Coronary artery (tissue), 2 donors: ENCODE measurements around the gene UBE3D.

Experiments used
- DNase-seq: peaks from one replicate; pipeline ENCODE4 v3.0.0-alpha.2; 2017; ENCODE audit warnings: low spot score
- H3K27ac ChIP-seq, 2 donors: fragments of 200-600 bp; sonication (generic); one replicate each; pipeline ENCODE4 v1.5.1; 2016 to 2019
- H3K4me3 ChIP-seq: fragments of 200-600 bp; sonication (generic); 2 replicates; pipeline ENCODE4 v1.5.1; 2016; ENCODE audit warnings: mild to moderate bottlenecking, moderate library complexity
- TF ChIP-seq, protein P1 (sequence below): fragments of 200-600 bp; sonication (generic); IDR thresholded peaks from one replicate; pipeline ENCODE4 v1.5.1; 2019; ENCODE audit warnings: antibody characterized with exemption

The UBE3D gene

DNA sequence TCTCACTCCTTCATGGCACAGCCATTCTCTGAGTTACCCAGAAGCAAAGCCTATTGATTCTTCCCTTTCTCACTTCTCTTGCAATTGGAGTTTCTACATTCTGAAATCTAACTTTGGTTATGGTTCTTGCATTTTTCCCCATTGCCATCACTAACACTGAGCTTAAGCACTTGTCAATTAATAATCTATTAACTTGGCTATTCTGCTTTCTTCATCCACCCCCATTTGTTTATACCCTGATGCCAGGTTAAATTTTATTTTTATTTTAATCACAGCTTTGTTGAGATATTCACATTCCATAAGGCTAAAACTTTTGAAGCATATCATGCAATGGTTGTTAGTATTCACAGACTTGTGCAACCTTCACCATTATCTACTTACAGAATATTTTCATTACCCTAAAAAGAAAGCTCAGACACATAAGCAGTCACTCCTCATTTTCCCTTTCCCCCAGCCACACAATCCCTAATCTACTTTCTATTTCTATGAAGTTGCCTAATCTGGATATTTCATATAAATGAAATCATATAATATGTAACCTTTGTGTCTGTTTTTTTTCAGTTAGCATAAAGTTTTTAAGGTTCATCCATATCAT, 222.3 kb downstream of the UBE3D start:
- no peak for DNase-seq
- no peak overlapping the region for H3K4me3 ChIP-seq
- TF ChIP-seq, protein P1, sequence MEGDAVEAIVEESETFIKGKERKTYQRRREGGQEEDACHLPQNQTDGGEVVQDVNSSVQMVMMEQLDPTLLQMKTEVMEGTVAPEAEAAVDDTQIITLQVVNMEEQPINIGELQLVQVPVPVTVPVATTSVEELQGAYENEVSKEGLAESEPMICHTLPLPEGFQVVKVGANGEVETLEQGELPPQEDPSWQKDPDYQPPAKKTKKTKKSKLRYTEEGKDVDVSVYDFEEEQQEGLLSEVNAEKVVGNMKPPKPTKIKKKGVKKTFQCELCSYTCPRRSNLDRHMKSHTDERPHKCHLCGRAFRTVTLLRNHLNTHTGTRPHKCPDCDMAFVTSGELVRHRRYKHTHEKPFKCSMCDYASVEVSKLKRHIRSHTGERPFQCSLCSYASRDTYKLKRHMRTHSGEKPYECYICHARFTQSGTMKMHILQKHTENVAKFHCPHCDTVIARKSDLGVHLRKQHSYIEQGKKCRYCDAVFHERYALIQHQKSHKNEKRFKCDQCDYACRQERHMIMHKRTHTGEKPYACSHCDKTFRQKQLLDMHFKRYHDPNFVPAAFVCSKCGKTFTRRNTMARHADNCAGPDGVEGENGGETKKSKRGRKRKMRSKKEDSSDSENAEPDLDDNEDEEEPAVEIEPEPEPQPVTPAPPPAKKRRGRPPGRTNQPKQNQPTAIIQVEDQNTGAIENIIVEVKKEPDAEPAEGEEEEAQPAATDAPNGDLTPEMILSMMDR, result no peak
- H3K27ac ChIP-seq, result no peak overlapping the region

DNA sequence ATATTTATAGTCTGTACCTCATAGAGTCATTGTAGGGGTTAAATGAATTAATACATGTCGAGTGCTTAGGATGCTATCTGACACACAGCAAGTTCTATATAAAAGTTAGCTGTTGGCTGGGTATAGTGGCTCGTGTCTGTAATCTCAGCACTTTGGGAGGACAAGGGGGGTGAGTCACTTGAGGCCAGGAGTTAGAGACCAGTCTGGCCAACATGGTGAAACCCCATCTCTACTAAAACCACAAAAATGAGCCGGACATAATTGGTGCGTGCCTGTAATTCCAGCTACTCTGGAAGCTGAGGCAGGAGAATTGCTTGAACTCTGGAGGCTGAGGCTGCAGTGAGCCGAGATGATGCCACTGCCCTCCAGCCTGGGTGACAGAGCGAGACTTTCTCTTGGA, 222.9 kb downstream of the UBE3D start:
- Histone ChIP-seq H3K4me3 (no peak overlapping the region), H3K27ac (no peak overlapping the region)
- no peak for DNase-seq
- TF ChIP-seq, protein P1, result no peak
